Mesothelial cell of epicardium (in vitro differentiated cells): ENCODE data around the gene PRPF38A. TPM values are rescaled to one million over a fixed set of nuclear protein-coding genes. Genes with fewer than 3 reads are reported as not detected.

ENCODE experiments used
- DNase-seq, 2 experiments: peaks; one replicate each; pipeline ENCODE4 v3.0.0; 2021; ENCODE audit warnings: low spot score in 2 of 2; ENCODE audit not compliant: unreplicated experiment in 2 of 2
- H3K27ac Mint-ChIP-seq: 2 replicates; pipeline ENCODE4 v1.8.0; 2021; ENCODE audit warnings: mixed read lengths
- H3K27me3 Mint-ChIP-seq: 2 replicates; pipeline ENCODE4 v1.8.0; 2021; ENCODE audit warnings: low read depth, mixed read lengths
- H3K36me3 Mint-ChIP-seq: 2 replicates; pipeline ENCODE4 v1.8.0; 2021; ENCODE audit warnings: mixed read lengths
- H3K4me1 Mint-ChIP-seq: 2 replicates; pipeline ENCODE4 v1.8.0; 2021; ENCODE audit warnings: mixed read lengths
- H3K4me3 Mint-ChIP-seq: 2 replicates; pipeline ENCODE4 v1.8.0; 2021; ENCODE audit warnings: mild to moderate bottlenecking, moderate library complexity, mixed read lengths
- H3K9me3 Mint-ChIP-seq: 2 replicates; pipeline ENCODE4 v1.8.0; 2021; ENCODE audit warnings: mixed read lengths
- CTCF ChIP-seq: fragments of 200-600 bp; sonication (generic); IDR thresholded peaks from one replicate; pipeline ENCODE4 v1.5.0; 2021; ENCODE audit warnings: antibody characterized with exemption; ENCODE audit not compliant: unreplicated experiment
- total RNA-seq: library from RNA; stranded (reverse); gene quantifications from 3 replicates; pipeline ENCODE4 v1.2.1, GENCODE V29; 2021

PRPF38A gene
- total RNA-seq, 1 donor from 2014 or later = 55.9 TPM

- TF ChIP-seq CTCF = no peak
- Mint-ChIP-seq H3K4me3 (peak overlapping the region; percentile 100), H3K36me3 (peaks cover 26% of the 10 kb centered on the region), H3K27me3 (no peaks in the 10 kb centered on the region), H3K4me1 (peaks cover 28% of the 10 kb centered on the region), H3K9me3 (no peaks in the 10 kb centered on the region), H3K27ac (peak overlapping the region; percentile 99)
- DNase-seq = no peak
Observed at GRCh38 chr1:52404975-52405338, 555 bp downstream of the PRPF38A start.

- no peak for TF ChIP-seq CTCF
- Mint-ChIP-seq H3K27me3 (no peaks in the 10 kb centered on the region), H3K9me3 (peaks cover 3% of the 10 kb centered on the region), H3K27ac (no peak overlapping the region), H3K4me1 (no peaks in the 10 kb centered on the region), H3K4me3 (no peak overlapping the region), H3K36me3 (peaks cover 53% of the 10 kb centered on the region)
- no peak for DNase-seq
Observed at GRCh38 chr1:52413410-52413989, 9.1 kb downstream of the PRPF38A start.

- Mint-ChIP-seq H3K4me1 (no peaks in the 10 kb centered on the region), H3K36me3 (peaks cover 52% of the 10 kb centered on the region), H3K4me3 (no peak overlapping the region), H3K27me3 (no peaks in the 10 kb centered on the region), H3K9me3 (peaks cover 3% of the 10 kb centered on the region), H3K27ac (no peak overlapping the region)
- no peak for TF ChIP-seq CTCF
- no peak for DNase-seq
Observed at GRCh38 chr1:52414942-52415341, 10.5 kb downstream of the PRPF38A start.

GRCh38 chr1:52416811-52417210, 12.4 kb downstream of the PRPF38A start:
- Mint-ChIP-seq H3K36me3 (peaks cover 41% of the 10 kb centered on the region), H3K27me3 (no peaks in the 10 kb centered on the region), H3K4me1 (no peaks in the 10 kb centered on the region), H3K9me3 (peaks cover 3% of the 10 kb centered on the region), H3K27ac (peak overlapping the region; percentile 56), H3K4me3 (no peak overlapping the region)
- no peak for DNase-seq
- TF ChIP-seq CTCF = no peak

- Mint-ChIP-seq H3K27me3 (no peaks in the 10 kb centered on the region), H3K27ac (no peak overlapping the region), H3K4me1 (peaks cover 7% of the 10 kb centered on the region), H3K36me3 (peaks cover 25% of the 10 kb centered on the region), H3K4me3 (no peak overlapping the region), H3K9me3 (no peaks in the 10 kb centered on the region)
- no peak for TF ChIP-seq CTCF
- no peak for DNase-seq
Observed at GRCh38 chr1:52420713-52421112, 16.3 kb downstream of the PRPF38A start.

GRCh38 chr1:52423055-52423454, 18.7 kb downstream of the PRPF38A start:
- no peaks in the 10 kb centered on the region for H3K9me3 Mint-ChIP-seq
- H3K36me3 Mint-ChIP-seq = peaks cover 24% of the 10 kb centered on the region
- no peaks in the 10 kb centered on the region for H3K27me3 Mint-ChIP-seq
- DNase-seq = no peak
- no peak overlapping the region for H3K27ac Mint-ChIP-seq
- peaks cover 25% of the 10 kb centered on the region for H3K4me1 Mint-ChIP-seq
- no peak overlapping the region for H3K4me3 Mint-ChIP-seq
- no peak for TF ChIP-seq CTCF
